H1 (cell line): ENCODE data around the gene TMEM107. TPM values are rescaled to one million over a fixed set of nuclear protein-coding genes. Genes with fewer than 3 reads are reported as not detected.

Experiments
- CTCF ChIA-PET: fragments of 300-600 bp; sonication (Branson Sonifier 250); formaldehyde crosslinking; loops from one replicate; lab custom pipeline; 2021; ENCODE audit not compliant: partially characterized antibody; lab: Charles Lee
- POLR2A ChIA-PET: fragments of 300-600 bp; sonication (Branson Sonifier 250); formaldehyde crosslinking; loops from one replicate; lab custom pipeline; 2021; ENCODE audit warnings: inconsistent platforms; ENCODE audit not compliant: partially characterized antibody; lab: Charles Lee
- DNase-seq, 2 experiments: peaks; one replicate each; pipeline versions ENCODE4 v3.0.0 to v3.0.0-alpha.2; 2010 to 2022; ENCODE audit warnings: low spot score in 2 of 2, low read depth in 1 of 2, mixed read lengths in 1 of 2
- FAIRE-seq: peaks from 2 replicates; lab custom pipeline; 2011; peaks lifted over from hg19 to GRCh38; lab: Jason Lieb, UNC
- H2AFZ ChIP-seq: 2 replicates; pipeline ENCODE4 v1.8.1; 2012; ENCODE audit warnings: low read length, inconsistent platforms
- H2AK5ac ChIP-seq: 2 replicates; pipeline ENCODE4 v1.6.1; 2013; ENCODE audit warnings: low read depth, low read length
- H2BK120ac ChIP-seq: replicated peaks from 2 replicates; pipeline ENCODE3; 2013; ENCODE audit warnings: low read depth, low read length, inconsistent platforms
- H2BK12ac ChIP-seq: 2 replicates; pipeline ENCODE4 v1.6.1; 2013; ENCODE audit warnings: low read depth, low read length
- H2BK15ac ChIP-seq: 2 replicates; pipeline ENCODE4 v1.6.1; 2013; ENCODE audit warnings: low read length
- H2BK20ac ChIP-seq: 2 replicates; pipeline ENCODE4 v1.6.1; 2013; ENCODE audit warnings: low read length
- H2BK5ac ChIP-seq: 2 replicates; pipeline ENCODE4 v1.6.1; 2013; ENCODE audit warnings: low read depth, low read length
- H3K14ac ChIP-seq: 2 replicates; pipeline ENCODE4 v1.6.1; 2013; ENCODE audit warnings: inconsistent platforms; ENCODE audit not compliant: insufficient read length
- H3K18ac ChIP-seq: 2 replicates; pipeline ENCODE4 v1.6.1; 2013; ENCODE audit warnings: low read length; ENCODE audit errors: extremely low read depth
- H3K23ac ChIP-seq: 2 replicates; pipeline ENCODE4 v1.6.1; 2013; ENCODE audit warnings: inconsistent platforms; ENCODE audit not compliant: insufficient read length
- H3K23me2 ChIP-seq: 2 replicates; pipeline ENCODE4 v1.6.1; 2013; ENCODE audit warnings: low read depth, low read length
- H3K27ac ChIP-seq: 2 replicates; pipeline ENCODE4 v1.6.1; 2011; ENCODE audit warnings: low read depth, low read length, inconsistent platforms
- H3K27me3 ChIP-seq, 4 experiments: replicated peaks in 1 of 4; 1 replicate in 1 of 4; 2 replicates in 3 of 4; pipeline versions ENCODE4 v1.6.1 to v1.8.1; 2011 to 2013; ENCODE audit warnings: low read length in 3 of 4, mild to moderate bottlenecking in 3 of 4, inconsistent platforms in 2 of 4, mixed read lengths in 2 of 4, moderate library complexity in 1 of 4; ENCODE audit not compliant: control insufficient read depth in 3 of 4, insufficient read depth in 3 of 4; ENCODE audit errors: extremely low read depth in 1 of 4
- H3K36me3 ChIP-seq, 4 experiments: 2 replicates each; pipeline versions ENCODE4 v1.6.1 to v1.8.1; 2011 to 2013; ENCODE audit warnings: mild to moderate bottlenecking in 4 of 4, low read length in 3 of 4, moderate library complexity in 2 of 4, control low read depth in 1 of 4, inconsistent platforms in 1 of 4; ENCODE audit not compliant: insufficient read depth in 4 of 4, control insufficient read depth in 2 of 4
- H3K4ac ChIP-seq: replicated peaks from 2 replicates; pipeline ENCODE3; 2013; ENCODE audit warnings: low read length, low read depth, mixed read lengths, inconsistent platforms; ENCODE audit not compliant: insufficient read length
- H3K4me1 ChIP-seq, 4 experiments: replicated peaks in 1 of 4; 1 replicate in 1 of 4; 2 replicates in 3 of 4; pipeline versions ENCODE4 v1.6.1 to v1.8.1; 2011 to 2013; ENCODE audit warnings: low read length in 3 of 4, inconsistent platforms in 2 of 4, mixed read lengths in 1 of 4; ENCODE audit not compliant: insufficient read depth in 4 of 4, control insufficient read depth in 3 of 4
- H3K4me2 ChIP-seq, 2 experiments: 2 replicates each; pipeline versions ENCODE4 v1.6.1 to v1.8.1; 2011 to 2013; ENCODE audit warnings: low read depth in 2 of 2, low read length in 2 of 2, control low read depth in 1 of 2, inconsistent platforms in 1 of 2, mild to moderate bottlenecking in 1 of 2; ENCODE audit not compliant: insufficient read depth in 1 of 2
- H3K4me3 ChIP-seq, 4 experiments: fragments of 200-600, 300-600 bp in 1 of 4; sonication (generic), shearing (Covaris generic), sonication (Bioruptor Twin) in 1 of 4; 2 replicates each; pipeline versions ENCODE4 v1.5.1 to v1.8.1; 2011 to 2016; ENCODE audit warnings: low read length in 4 of 4, low read depth in 3 of 4, control low read depth in 2 of 4, inconsistent platforms in 2 of 4, mild to moderate bottlenecking in 2 of 4, mixed read lengths in 1 of 4, moderate library complexity in 1 of 4; ENCODE audit not compliant: insufficient read depth in 2 of 4; ENCODE audit errors: extremely low read depth in 1 of 4
- H3K56ac ChIP-seq: replicated peaks from 2 replicates; pipeline ENCODE3; 2013; ENCODE audit warnings: low read depth, mild to moderate bottlenecking, mixed read lengths, low read length, inconsistent platforms; ENCODE audit not compliant: insufficient read length
- H3K79me1 ChIP-seq: 2 replicates; pipeline ENCODE4 v1.6.1; 2013; ENCODE audit warnings: low read depth, low read length, control low read depth
- H3K79me2 ChIP-seq, 2 experiments: 2 replicates each; pipeline versions ENCODE4 v1.6.1 to v1.8.1; 2012 to 2013; ENCODE audit warnings: low read length in 2 of 2, mild to moderate bottlenecking in 2 of 2, inconsistent platforms in 1 of 2; ENCODE audit not compliant: insufficient read depth in 2 of 2, control insufficient read depth in 1 of 2
- H3K9ac ChIP-seq, 4 experiments: replicated peaks in 1 of 4; 1 replicate in 1 of 4; 2 replicates in 3 of 4; pipeline versions ENCODE4 v1.6.1 to v1.8.1; 2011 to 2013; ENCODE audit warnings: low read depth in 3 of 4, low read length in 3 of 4, control low read depth in 2 of 4, mild to moderate bottlenecking in 2 of 4, moderate library complexity in 2 of 4, inconsistent platforms in 1 of 4; ENCODE audit errors: extremely low read depth in 1 of 4
- H3K9me3 ChIP-seq, 2 experiments: 2 replicates each; pipeline versions ENCODE4 v1.6.1 to v1.8.1; 2012 to 2013; ENCODE audit warnings: mild to moderate bottlenecking in 2 of 2, moderate library complexity in 2 of 2, control low read depth in 1 of 2, inconsistent platforms in 1 of 2, low read depth in 1 of 2, low read length in 1 of 2, mixed read lengths in 1 of 2; ENCODE audit not compliant: insufficient read depth in 2 of 2
- H4K20me1 ChIP-seq, 2 experiments: replicated peaks in 1 of 2; 2 replicates each; pipeline versions ENCODE3 to v1.8.1; 2011 to 2013; ENCODE audit warnings: inconsistent platforms in 2 of 2, low read length in 2 of 2, mild to moderate bottlenecking in 1 of 2; ENCODE audit not compliant: insufficient read depth in 2 of 2, control insufficient read depth in 1 of 2
- H4K5ac ChIP-seq: 2 replicates; pipeline ENCODE4 v1.6.1; 2013; ENCODE audit warnings: low read length, low read depth, mixed read lengths, inconsistent platforms; ENCODE audit not compliant: insufficient read length
- H4K8ac ChIP-seq: 2 replicates; pipeline ENCODE4 v1.8.0; 2013; ENCODE audit warnings: mild to moderate bottlenecking, moderate library complexity, low read length, inconsistent platforms; ENCODE audit not compliant: insufficient read depth; ENCODE audit errors: extremely low read depth
- H4K91ac ChIP-seq: replicated peaks from 2 replicates; pipeline ENCODE3; 2013; ENCODE audit warnings: low read length, mixed read lengths, inconsistent platforms; ENCODE audit not compliant: insufficient read length
- FOSL1 ChIP-seq: IDR thresholded peaks from 2 replicates; pipeline ENCODE4 v1.6.1; 2011; ENCODE audit warnings: mild to moderate bottlenecking, low read depth, low read length, moderate library complexity; ENCODE audit not compliant: insufficient read depth
- SAP30 ChIP-seq: fragments of 300-600 bp; sonication (generic); IDR thresholded peaks from 2 replicates; pipeline ENCODE4 v1.7.1; 2012; ENCODE audit warnings: low read length, moderate library complexity, mild to moderate bottlenecking, inconsistent platforms; ENCODE audit not compliant: insufficient read depth, insufficient replicate concordance
- SIN3A ChIP-seq, 2 experiments: IDR thresholded peaks in 1 of 2; conservative IDR thresholded peaks in 1 of 2; 2 replicates each; pipeline ENCODE4 v1.6.1; 2011 to 2012; ENCODE audit warnings: low read length in 2 of 2, improper control_type of control experiment in 1 of 2, low read depth in 1 of 2, mild to moderate bottlenecking in 1 of 2
- SP4 ChIP-seq: IDR thresholded peaks from 2 replicates; pipeline ENCODE4 v1.6.1; 2012; ENCODE audit warnings: low read length, inconsistent platforms
- WGBS, 2 experiments: shearing (Covaris generic) in 1 of 2; methylation state at CpG; one replicate each; pipeline versions ENCODE4 v1.1.6 to v1.1.7; 2013 to 2015; ENCODE audit warnings: low lambda C conversion rate in 2 of 2, mixed read lengths in 2 of 2, inconsistent platforms in 1 of 2, low coverage in 1 of 2, missing lambda C conversion rate in 1 of 2; ENCODE audit not compliant: insufficient replicate concordance in 2 of 2, insufficient coverage in 1 of 2, insufficient read length in 1 of 2; ENCODE audit errors: extremely low coverage in 1 of 2, missing lambda C conversion rate in 1 of 2; 5-methylcytosine and 5-hydroxymethylcytosine counted together
- polyA plus RNA-seq, 7 experiments: library from polyadenylated mRNA; depleted of rRNA in 3 of 7; stranded (reverse) in 5 of 7; unstranded in 2 of 7; fragments of >200 nt in 5 of 7; fragments of 200-250 nt in 2 of 7; gene quantifications; 1 replicate in 5 of 7; 2 replicates in 1 of 7; 4 replicates in 1 of 7; pipeline versions ENCODE4 v1.2.1 to v1.2.3, GENCODE V29; 2011 to 2013; ENCODE audit warnings: missing spikeins in 2 of 7, mixed read lengths in 2 of 7
- total RNA-seq: library from RNA; stranded (reverse); fragmentation: NEBNext Ultra II Directional; extraction: Animal tissue kit (Norgen Biotek cat#: 25700); gene quantifications from 2 replicates; pipeline ENCODE4 v1.2.1, GENCODE V29; 2021

The TMEM107 gene
- total and polyA plus RNA-seq, 2 of the 8 experiments (the other 6 are each of a cell fraction or from before 2014, with no cell fraction given), result 17.3 to 21.5 TPM

DNA sequence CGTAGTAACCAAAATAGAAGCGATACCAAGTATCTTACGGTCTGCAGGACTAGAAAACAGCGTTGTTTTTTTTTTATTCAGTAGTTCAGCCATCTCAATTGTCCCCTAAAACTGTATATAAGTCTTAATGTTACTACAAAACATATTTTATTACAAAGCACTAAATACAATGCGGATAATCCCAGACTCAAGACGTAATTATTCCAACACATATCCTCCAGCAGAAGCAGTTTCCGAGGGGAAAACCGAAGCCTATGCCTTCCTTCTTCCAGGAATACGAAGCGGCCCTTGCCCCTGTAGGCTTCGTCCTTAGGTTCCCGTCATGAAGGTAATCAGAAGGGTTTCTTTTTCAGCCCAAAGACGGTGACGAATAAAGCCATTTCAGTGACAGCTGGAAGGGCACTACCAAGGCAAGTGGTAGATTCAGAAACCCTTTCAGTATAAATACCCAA lies 2.3 kb downstream of the TMEM107 start:
- H3K14ac ChIP-seq, result no peak overlapping the region
- no peak overlapping the region for H2BK120ac ChIP-seq
- POLR2A ChIA-PET, result interaction anchor here (1.0 to 9.3 kb wide), 47 partner anchors 8 to 860 kb away, joined by 3 to 289 read pairs (median 6); partner anchors contain the start of genes ATP1B2, AURKB, BORCS6 and CTC1
- H3K27ac ChIP-seq, result peak overlapping the region; percentile 99
- H4K91ac ChIP-seq, result no peak overlapping the region
- H3K4me1 ChIP-seq, result peaks cover 3 to 13% (median 8%) of the 10 kb centered on the region in 4 experiments
- no peak overlapping the region for H2BK12ac ChIP-seq
- peak overlapping the region; percentile 47; the same call in 1 of the 2 replicates for H2AFZ ChIP-seq
- no peak overlapping the region for H2BK15ac ChIP-seq
- H3K23me2 ChIP-seq, result peaks cover 18% of the 10 kb centered on the region
- WGBS, 2 experiments, result 6% methylated on average over 14 of the region's 14 CpGs; no CpG with 5 or more reads in 1 of the 2 experiments
- H3K79me2 ChIP-seq, result no peaks in the 10 kb centered on the region
- no peaks in the 10 kb centered on the region for H3K27me3 ChIP-seq
- H2AK5ac ChIP-seq, result no peak overlapping the region
- no peaks in the 10 kb centered on the region for H3K36me3 ChIP-seq
- H4K8ac ChIP-seq, result no peak overlapping the region
- no peak overlapping the region for H3K23ac ChIP-seq
- H3K4me2 ChIP-seq, result peak overlapping the region; percentile 74 to 96
- CTCF ChIA-PET, result interaction anchor here (0.9 to 1.1 kb wide), 3 partner anchors 16 to 40 kb away, joined by 3 read pairs; no protein-coding TSS in a partner anchor
- H3K79me1 ChIP-seq, result no peaks in the 10 kb centered on the region
- H3K4me3 ChIP-seq, result peak overlapping the region; percentile 38 to 68 (median 51)
- peak overlapping the region in 2 of 4 experiments; percentile 23 to 94; a peak in 4 of 7 replicates for H3K9ac ChIP-seq
- no peak overlapping the region for H3K4ac ChIP-seq
- FAIRE-seq, result no peak
- no peak for DNase-seq
- H4K20me1 ChIP-seq, result no peaks in the 10 kb centered on the region
- no peak overlapping the region; the same call in 1 of the 2 replicates for H2BK5ac ChIP-seq
- H2BK20ac ChIP-seq, result no peak overlapping the region
- peak overlapping the region; percentile 27 for H4K5ac ChIP-seq
- H3K9me3 ChIP-seq, result no peaks in the 10 kb centered on the region
- no peak overlapping the region for H3K56ac ChIP-seq
- H3K18ac ChIP-seq, result peak overlapping the region; percentile 54; the same call in 1 of the 2 replicates
- TF ChIP-seq SIN3A (conservative IDR thresholded peaks at IDR 0.05 in 1 of 2, IDR thresholded peaks at IDR 0.05 in 1 of 2; ENCODE audit: low read depth in 1 of 2, low read length in 2 of 2) (peak in 1 of 2 experiments; percentile 50; a peak in 1 of 4 replicates), SP4 (no peak), FOSL1 (no peak), SAP30 (no peak)
